Vagina (tissue), 2 donors: ENCODE data around the gene SLC22A12.

ENCODE experiments used
- CTCF ChIP-seq, 3 experiments: fragments of 450-650 bp in 2 of 3; fragments of 200-600 bp in 1 of 3; sonication (generic) in 1 of 3; IDR thresholded peaks; one replicate each; pipeline ENCODE4 v1.5.1; 2017 to 2019; ENCODE audit warnings: antibody characterized with exemption in 3 of 3, mild to moderate bottlenecking in 2 of 3, moderate library complexity in 2 of 3
- POLR2A ChIP-seq, 2 donors: fragments of 450-650 bp; IDR thresholded peaks; one replicate each; pipeline ENCODE4 v1.6.1; 2017; ENCODE audit warnings: antibody characterized with exemption in 2 of 2, mild to moderate bottlenecking in 2 of 2, moderate library complexity in 2 of 2

GRCh38 chr11:64631675-64632074 is 40.7 kb downstream of the SLC22A12 start:
- TF ChIP-seq POLR2A (IDR thresholded peaks at IDR 0.05): no peak
- no peak for TF ChIP-seq CTCF (IDR thresholded peaks at IDR 0.05)
